HFF-Myc (cell line): ENCODE results near the gene CDT1.

Source experiments
- DNase-seq: peaks from one replicate; pipeline ENCODE4 v3.0.0-alpha.2; 2011; ENCODE audit warnings: low read depth; ENCODE audit errors: extremely low read depth
- H3K4me3 ChIP-seq: replicated peaks from 2 replicates; pipeline ENCODE4 v1.5.1; 2011; ENCODE audit warnings: low read depth, mild to moderate bottlenecking, control low read depth, low read length
- CTCF ChIP-seq: IDR thresholded peaks from 2 replicates; pipeline ENCODE4 v1.5.1; 2012; ENCODE audit warnings: mild to moderate bottlenecking, low read depth, low read length, control low read depth; ENCODE audit errors: missing control alignments

Gene CDT1

DNA sequence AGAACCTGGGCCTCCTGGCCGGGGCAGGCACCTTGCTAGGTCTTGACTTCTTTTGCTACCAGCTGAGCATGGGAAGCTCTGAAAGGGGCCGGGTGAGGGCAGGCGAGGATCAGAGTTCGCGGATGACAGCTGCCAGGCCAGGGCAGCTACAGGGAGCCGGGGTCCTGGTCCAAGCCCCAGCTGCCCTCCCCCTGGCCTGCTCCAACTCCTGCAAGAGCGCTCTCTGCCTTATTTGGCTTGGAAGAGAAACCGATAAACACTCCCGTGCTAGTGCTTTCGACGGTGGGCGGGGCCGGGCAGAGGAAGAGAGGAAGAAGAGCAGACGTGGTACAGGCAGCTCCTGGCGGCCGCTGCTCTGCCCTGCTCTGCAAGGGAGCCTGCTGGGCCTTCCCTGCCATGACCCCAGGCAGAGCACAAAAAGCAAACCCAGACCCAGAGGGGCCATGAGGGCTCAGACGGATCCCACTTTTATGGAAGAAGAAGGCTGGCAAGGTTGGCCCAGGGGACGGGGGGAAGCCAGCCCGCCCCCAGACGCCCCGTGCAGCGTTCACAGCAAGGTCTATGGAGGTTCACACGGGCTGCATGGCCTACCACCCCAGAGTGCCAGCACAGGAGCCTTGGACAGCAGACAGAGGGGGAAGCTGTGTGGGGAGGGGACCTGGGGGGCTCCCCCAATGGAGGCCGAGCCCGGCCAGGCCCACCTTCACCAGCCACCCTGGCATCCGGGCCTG lies 44.2 kb upstream of the CDT1 start:
- no peak for DNase-seq
- no peak for TF ChIP-seq CTCF
- no peak overlapping the region for H3K4me3 ChIP-seq

DNA sequence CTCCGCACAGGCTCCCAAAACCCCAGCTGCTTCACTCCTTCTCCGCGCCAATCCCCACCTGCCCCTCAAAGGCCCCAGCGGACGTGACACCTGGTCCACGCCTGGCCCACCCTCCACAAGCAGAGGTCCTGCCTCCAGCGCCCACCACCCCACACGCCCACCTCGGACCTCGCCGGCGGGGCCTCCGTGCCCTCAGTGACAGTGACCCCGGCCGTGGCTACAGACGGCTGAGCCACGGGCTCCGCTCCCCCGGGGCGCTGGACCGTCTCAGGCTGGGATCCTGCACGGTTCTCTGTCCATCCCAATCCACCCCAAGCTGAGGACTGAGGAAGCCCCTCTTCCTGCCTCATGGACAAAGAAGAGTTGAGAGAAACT lies 43.6 kb upstream of the CDT1 start:
- TF ChIP-seq CTCF: no peak

GRCh38 chr16:88760424-88761142 lies 43.0 kb upstream of the CDT1 start:
- no peak for TF ChIP-seq CTCF
- H3K4me3 ChIP-seq: no peak overlapping the region
- DNase-seq: no peak

More for the DNA sequence above, 43.6 kb upstream of the CDT1 start:
- H3K4me3 ChIP-seq: no peak overlapping the region
- no peak for DNase-seq

DNA sequence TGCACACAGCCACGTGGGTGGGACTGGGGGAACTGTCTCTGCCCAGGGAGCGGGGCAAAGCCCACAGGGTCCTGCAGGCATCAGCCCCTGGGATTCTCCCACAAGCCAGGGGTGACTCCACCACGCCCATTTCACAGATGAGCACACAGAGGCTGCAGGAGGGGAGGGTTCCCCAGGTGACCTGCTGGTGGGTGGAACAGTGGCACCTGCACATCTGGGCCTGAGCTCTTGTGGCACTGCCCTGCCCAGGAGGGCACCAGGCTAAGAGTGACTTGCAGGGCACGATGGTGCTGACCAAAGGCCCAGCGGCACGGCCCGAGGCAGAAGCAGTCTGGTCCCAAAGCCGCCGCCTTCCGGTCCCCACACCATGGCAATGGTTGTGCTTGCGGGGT lies 42.5 kb upstream of the CDT1 start:
- H3K4me3 ChIP-seq: no peak overlapping the region
- no peak for TF ChIP-seq CTCF
- DNase-seq: no peak

GRCh38 chr16:88761830-88762229 lies 41.8 kb upstream of the CDT1 start:
- no peak for DNase-seq
- TF ChIP-seq CTCF: no peak
- H3K4me3 ChIP-seq: no peak overlapping the region

GRCh38 chr16:88762258-88762870 lies 41.2 kb upstream of the CDT1 start:
- H3K4me3 ChIP-seq: no peak overlapping the region
- no peak for DNase-seq
- TF ChIP-seq CTCF: no peak
